Measurements from ENCODE around the gene TFDP2.
"Not testable (repeated sequence)": the region's sequence is repeated elsewhere in the genome, so short reads cannot be mapped to it uniquely, and the experiment has no call there.

TFDP2 gene

GRCh38 chr3:141925677-141926076 is 223.7 kb downstream of the TFDP2 start:
- DNase-seq (ENCODE audit: low spot score), result not testable (repeated sequence)

- no peak for DNase-seq (ENCODE audit: low spot score)
Measured at GRCh38 chr3:141921316-141921715, 228.0 kb downstream of the TFDP2 start.

- no peak for DNase-seq (ENCODE audit: low spot score)
Measured at GRCh38 chr3:141920701-141921100, 228.6 kb downstream of the TFDP2 start.

- no peak for DNase-seq (ENCODE audit: low spot score)
Measured at GRCh38 chr3:141915766-141916165, 233.6 kb downstream of the TFDP2 start.

GRCh38 chr3:141915016-141915415 is 234.3 kb downstream of the TFDP2 start:
- no peak for DNase-seq (ENCODE audit: low spot score)

- DNase-seq (ENCODE audit: low spot score), result no peak
Measured at GRCh38 chr3:141914311-141914710, 235.0 kb downstream of the TFDP2 start.

GRCh38 chr3:141913150-141913811 is 236.1 kb downstream of the TFDP2 start:
- DNase-seq (ENCODE audit: low spot score), result peak; percentile 66

GRCh38 chr3:141909986-141910385 is 239.4 kb downstream of the TFDP2 start:
- not testable (repeated sequence) for DNase-seq (ENCODE audit: low spot score)

- DNase-seq (ENCODE audit: low spot score), result no peak
Measured at GRCh38 chr3:141909408-141909807, 239.9 kb downstream of the TFDP2 start.

- DNase-seq (ENCODE audit: low spot score), result no peak
Measured at GRCh38 chr3:141905129-141905528, 244.2 kb downstream of the TFDP2 start.

- DNase-seq (ENCODE audit: low spot score), result no peak
Measured at GRCh38 chr3:141904203-141904602, 245.1 kb downstream of the TFDP2 start.

- no peak for DNase-seq (ENCODE audit: low spot score)
Measured at GRCh38 chr3:141901914-141902313, 247.4 kb downstream of the TFDP2 start.

GRCh38 chr3:141900343-141900742 is 249.0 kb downstream of the TFDP2 start:
- DNase-seq (ENCODE audit: low spot score), result no peak

GRCh38 chr3:141898908-141899307 is 250.4 kb downstream of the TFDP2 start:
- no peak for DNase-seq (ENCODE audit: low spot score)

GRCh38 chr3:141895731-141896130 is 253.6 kb downstream of the TFDP2 start:
- no peak for DNase-seq (ENCODE audit: low spot score)

- DNase-seq (ENCODE audit: low spot score), result no peak
Measured at GRCh38 chr3:141894524-141895176, 254.7 kb downstream of the TFDP2 start.

All from CD4-positive, alpha-beta T cell treated with Interleukin-6 at 100 ng/mL for 8 hours (primary cell).